Endothelial cell of umbilical vein (primary cell): ENCODE results near the gene TRIM13. TPM values are rescaled to one million over a fixed set of nuclear protein-coding genes. Genes with fewer than 3 reads are reported as not detected.

Experiments
- BruUV-seq: library from RNA; stranded (reverse); fragments of 400-500 nt; replicated peaks from 2 replicates; lab custom pipeline; 2021; lab: Mats Ljungman, UMichigan
- CTCF ChIA-PET: fragments of 300-600, 350-600 bp; sonication (Branson Sonifier 250); formaldehyde crosslinking; loops from one replicate; lab custom pipeline; 2021; ENCODE audit warnings: antibody characterized with exemption, inconsistent platforms; lab: Charles Lee
- POLR2A ChIA-PET: fragments of 300-600, 350-600 bp; sonication (Branson Sonifier 250); formaldehyde crosslinking; loops from one replicate; lab custom pipeline; 2021; ENCODE audit warnings: antibody characterized with exemption, inconsistent platforms; lab: Charles Lee
- DNase-seq: peaks from one replicate; pipeline ENCODE4 v3.0.0-alpha.2; 2011; ENCODE audit warnings: low read depth, low spot score
- FAIRE-seq: peaks from 2 replicates; lab custom pipeline; 2011; peaks lifted over from hg19 to GRCh38; lab: Jason Lieb, UNC
- H2AFZ ChIP-seq: 2 replicates; pipeline ENCODE4 v1.6.0; 2012; ENCODE audit warnings: low read depth, low read length, control low read depth, inconsistent platforms
- H3K27ac ChIP-seq: 2 replicates; pipeline ENCODE4 v1.5.1; 2011; ENCODE audit warnings: low read depth, mild to moderate bottlenecking, control low read depth, low read length, moderate library complexity; ENCODE audit not compliant: insufficient read depth
- H3K27me3 ChIP-seq, 2 experiments: 2 replicates each; pipeline versions ENCODE4 v1.6.0 to v1.6.1; 2011; ENCODE audit warnings: low read length in 2 of 2, mixed read lengths in 1 of 2; ENCODE audit not compliant: control insufficient read depth in 2 of 2, insufficient read depth in 2 of 2
- H3K36me3 ChIP-seq, 2 experiments: 2 replicates in 1 of 2; 3 replicates in 1 of 2; pipeline ENCODE4 v1.5.1; 2011; ENCODE audit warnings: low read length in 2 of 2, mild to moderate bottlenecking in 1 of 2, moderate library complexity in 1 of 2; ENCODE audit not compliant: control insufficient read depth in 2 of 2, insufficient read depth in 2 of 2; ENCODE audit errors: extremely low read depth in 1 of 2
- H3K4me1 ChIP-seq: 3 replicates; pipeline ENCODE4 v1.5.1; 2011; ENCODE audit warnings: mild to moderate bottlenecking, low read length; ENCODE audit not compliant: control insufficient read depth, insufficient read depth; ENCODE audit errors: extremely low read depth
- H3K4me2 ChIP-seq: 2 replicates; pipeline ENCODE4 v1.6.1; 2011; ENCODE audit warnings: low read length, control low read depth, mixed read lengths; ENCODE audit not compliant: insufficient read depth
- H3K4me3 ChIP-seq, 3 experiments: fragments of 200-600 bp in 1 of 3; sonication (generic), shearing (Covaris generic) in 1 of 3; replicated peaks in 1 of 3; 2 replicates each; pipeline ENCODE4 v1.5.1; 2011 to 2016; ENCODE audit warnings: control low read depth in 3 of 3, low read length in 3 of 3, mild to moderate bottlenecking in 2 of 3, inconsistent platforms in 1 of 3, low read depth in 1 of 3, moderate library complexity in 1 of 3; ENCODE audit not compliant: insufficient read depth in 1 of 3
- H3K79me2 ChIP-seq: 2 replicates; pipeline ENCODE4 v1.6.0; 2012; ENCODE audit warnings: low read length, inconsistent platforms; ENCODE audit not compliant: control insufficient read depth, insufficient read depth
- H3K9ac ChIP-seq: replicated peaks from 2 replicates; pipeline ENCODE3; 2011; ENCODE audit warnings: low read length, control low read depth; ENCODE audit not compliant: insufficient read depth; ENCODE audit errors: extremely low read depth
- H3K9me1 ChIP-seq: replicated peaks from 3 replicates; pipeline ENCODE4 v1.6.0; 2011; ENCODE audit warnings: mild to moderate bottlenecking, low read length; ENCODE audit not compliant: control insufficient read depth, insufficient read depth; ENCODE audit errors: extremely low read depth
- H3K9me3 ChIP-seq: replicated peaks from 2 replicates; pipeline ENCODE4 v1.5.1; 2012; ENCODE audit warnings: low read length, inconsistent platforms; ENCODE audit not compliant: control insufficient read depth, insufficient read depth
- H4K20me1 ChIP-seq: replicated peaks from 2 replicates; pipeline ENCODE3; 2011; ENCODE audit warnings: mild to moderate bottlenecking, low read length; ENCODE audit not compliant: control insufficient read depth, insufficient read depth; ENCODE audit errors: extremely low read depth
- EZH2 ChIP-seq: IDR thresholded peaks from 2 replicates; pipeline ENCODE4 v1.6.1; 2012; ENCODE audit warnings: borderline replicate concordance, low read depth, mild to moderate bottlenecking, moderate library complexity, low read length, inconsistent platforms; ENCODE audit not compliant: severe bottlenecking
- FOS ChIP-seq: IDR thresholded peaks from 2 replicates; pipeline ENCODE4 v1.6.1; 2011; ENCODE audit warnings: mild to moderate bottlenecking, low read length, moderate library complexity, borderline replicate concordance; ENCODE audit not compliant: insufficient read depth
- GATA2 ChIP-seq: IDR thresholded peaks from 2 replicates; pipeline ENCODE4 v1.7.0; 2011; ENCODE audit warnings: low read depth, mild to moderate bottlenecking, moderate library complexity, mixed read lengths, low read length; ENCODE audit not compliant: insufficient read length, insufficient read depth
- JUN ChIP-seq: IDR thresholded peaks from 2 replicates; pipeline ENCODE4 v1.6.1; 2011; ENCODE audit warnings: borderline replicate concordance, low read depth; ENCODE audit not compliant: insufficient read length, insufficient read depth
- MYC ChIP-seq: IDR thresholded peaks from one replicate; pipeline ENCODE4 v1.6.1; 2011; ENCODE audit warnings: mild to moderate bottlenecking, low read depth, low read length
- POLR2A ChIP-seq: IDR thresholded peaks from 2 replicates; pipeline ENCODE4 v1.6.1; 2012; ENCODE audit warnings: low read depth, mild to moderate bottlenecking, control low read depth, low read length
- POLR2AphosphoS5 ChIP-seq: IDR thresholded peaks from 2 replicates; pipeline ENCODE4 v1.6.1; 2012; ENCODE audit warnings: low read depth, mild to moderate bottlenecking, control low read depth, low read length, moderate library complexity; ENCODE audit not compliant: insufficient read depth
- dilution Hi-C: fragments of 300-500 bp; cut with MboI; formaldehyde crosslinking; loops from one replicate; pipeline ENCODE4 v1.15.0; 2019; ENCODE audit warnings: low sequenced_read_pairs; ENCODE audit not compliant: extremely low pct_ligation_motif_present
- intact Hi-C: fragments of 100-400 bp; cut with micrococcal nuclease; formaldehyde crosslinking; loops from one replicate; pipeline ENCODE4 v1.10.0; 2022
- polyA plus RNA-seq, 4 experiments: library from polyadenylated mRNA; depleted of rRNA in 3 of 4; stranded (reverse) in 3 of 4; unstranded in 1 of 4; fragments of >200 nt; gene quantifications; 2 replicates each; pipeline versions ENCODE4 v1.2.1 to v1.2.3, GENCODE V29; 2011 to 2012; ENCODE audit warnings: missing spikeins in 1 of 4
- total RNA-seq: library from RNA; stranded (reverse); gene quantifications from 2 replicates; pipeline ENCODE4 v1.2.3, GENCODE V29; 2021
- TF ChIP-seq, protein P1 (sequence below), 2 donors: IDR thresholded peaks; 1 replicate in 1 of 2; 2 replicates in 1 of 2; pipeline ENCODE4 v1.5.1; 2011; ENCODE audit warnings: low read length in 2 of 2, mild to moderate bottlenecking in 2 of 2, moderate library complexity in 2 of 2, control low read depth in 1 of 2, inconsistent platforms in 1 of 2, low read depth in 1 of 2; ENCODE audit not compliant: insufficient read depth in 1 of 2; ENCODE audit errors: extremely low read depth in 1 of 2
- TF ChIP-seq, protein P2 (sequence below): IDR thresholded peaks from 2 replicates; pipeline ENCODE4 v1.6.1; 2011; ENCODE audit not compliant: insufficient read depth, insufficient read length

TRIM13 gene
- total and polyA plus RNA-seq, 2 donors (not counting 3 experiments of a cell fraction or from before 2014, with no cell fraction given), result 12.5 to 28.2 TPM

DNA sequence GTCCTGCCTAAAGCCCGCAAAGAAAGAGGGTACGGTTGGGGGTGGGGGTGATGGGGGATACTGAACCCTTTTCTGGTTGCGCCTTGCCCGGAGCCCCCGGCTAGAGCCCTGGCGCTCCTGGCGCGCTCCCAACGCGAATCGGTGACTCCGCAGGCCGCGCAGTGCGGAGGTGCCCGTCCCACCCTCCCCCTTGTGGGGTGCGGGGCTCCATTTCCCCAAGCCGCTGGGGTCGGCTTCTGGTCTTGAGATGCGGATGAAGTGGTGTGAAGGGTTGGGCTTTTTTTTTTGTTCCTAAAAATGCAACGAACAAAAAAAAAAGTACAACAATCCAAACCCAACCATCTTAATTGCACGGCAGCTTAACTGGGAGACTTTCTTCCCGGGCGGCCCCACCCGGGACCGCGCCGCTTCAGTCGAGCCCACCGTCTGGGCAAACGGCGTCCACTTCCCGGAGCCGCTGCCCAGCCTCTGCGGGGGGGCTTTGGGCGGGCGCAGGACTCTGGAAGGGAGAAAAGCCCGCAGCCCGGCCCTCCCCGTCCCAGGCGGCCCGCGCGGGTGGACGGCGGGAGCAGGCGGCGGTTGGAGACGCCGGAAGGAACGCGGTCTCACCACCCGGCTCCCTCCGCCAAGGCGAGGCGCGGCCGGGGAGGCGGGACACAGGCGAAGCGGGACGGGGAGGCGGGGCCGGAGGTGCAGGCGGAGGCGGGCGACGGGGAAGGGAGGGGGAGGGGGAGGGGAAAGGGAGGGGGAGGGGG lies 504 bp upstream of the TRIM13 start:
- intact Hi-C loops, result loop anchor here (5.0 to 10.0 kb wide), 3 partner anchors 536 to 916 kb away; no protein-coding TSS in a partner anchor
- peak overlapping the region; percentile 85 for H3K4me2 ChIP-seq
- H3K9ac ChIP-seq, result peak overlapping the region; percentile 94
- H3K27me3 ChIP-seq, result no peaks in the 10 kb centered on the region
- H3K27ac ChIP-seq, result peak overlapping the region; percentile 93
- peaks cover 35% of the 10 kb centered on the region for H3K4me1 ChIP-seq
- BruUV-seq, result TSS peak; percentile 71
- peak; percentile 31 for FAIRE-seq
- POLR2A ChIA-PET, result interaction anchor here (1.1 to 2.0 kb wide), 5 partner anchors 60 to 128 kb away, joined by 3 to 7 read pairs (median 5); partner anchors contain the start of gene SPRYD7
- H2AFZ ChIP-seq, result peak overlapping the region; percentile 54
- dilution Hi-C loops, result no loop called here
- H3K79me2 ChIP-seq, result peaks cover 37% of the 10 kb centered on the region
- peaks cover 3% of the 10 kb centered on the region for H3K9me1 ChIP-seq
- no peaks in the 10 kb centered on the region for H4K20me1 ChIP-seq
- CTCF ChIA-PET, result interaction anchor here (0.6 to 4.8 kb wide), 32 partner anchors 11 to 1073 kb away, joined by 3 to 133 read pairs (median 7); partner anchors contain the start of genes KCNRG and SPRYD7
- H3K9me3 ChIP-seq, result no peaks in the 10 kb centered on the region
- peak overlapping the region; percentile 70 to 85 (median 75) for H3K4me3 ChIP-seq
- TF ChIP-seq POLR2AphosphoS5 (peak; percentile 85), GATA2 (no peak), POLR2A (peak; percentile 70), MYC (no peak), FOS (no peak), JUN (no peak), EZH2 (no peak)
- TF ChIP-seq, protein P1, sequence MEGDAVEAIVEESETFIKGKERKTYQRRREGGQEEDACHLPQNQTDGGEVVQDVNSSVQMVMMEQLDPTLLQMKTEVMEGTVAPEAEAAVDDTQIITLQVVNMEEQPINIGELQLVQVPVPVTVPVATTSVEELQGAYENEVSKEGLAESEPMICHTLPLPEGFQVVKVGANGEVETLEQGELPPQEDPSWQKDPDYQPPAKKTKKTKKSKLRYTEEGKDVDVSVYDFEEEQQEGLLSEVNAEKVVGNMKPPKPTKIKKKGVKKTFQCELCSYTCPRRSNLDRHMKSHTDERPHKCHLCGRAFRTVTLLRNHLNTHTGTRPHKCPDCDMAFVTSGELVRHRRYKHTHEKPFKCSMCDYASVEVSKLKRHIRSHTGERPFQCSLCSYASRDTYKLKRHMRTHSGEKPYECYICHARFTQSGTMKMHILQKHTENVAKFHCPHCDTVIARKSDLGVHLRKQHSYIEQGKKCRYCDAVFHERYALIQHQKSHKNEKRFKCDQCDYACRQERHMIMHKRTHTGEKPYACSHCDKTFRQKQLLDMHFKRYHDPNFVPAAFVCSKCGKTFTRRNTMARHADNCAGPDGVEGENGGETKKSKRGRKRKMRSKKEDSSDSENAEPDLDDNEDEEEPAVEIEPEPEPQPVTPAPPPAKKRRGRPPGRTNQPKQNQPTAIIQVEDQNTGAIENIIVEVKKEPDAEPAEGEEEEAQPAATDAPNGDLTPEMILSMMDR (IDR thresholded peaks at IDR 0.05; ENCODE audit: extremely low read depth in 1 of 2, insufficient read depth in 1 of 2, low read depth in 1 of 2, low read length in 2 of 2), result no peak
- TF ChIP-seq, protein P2, sequence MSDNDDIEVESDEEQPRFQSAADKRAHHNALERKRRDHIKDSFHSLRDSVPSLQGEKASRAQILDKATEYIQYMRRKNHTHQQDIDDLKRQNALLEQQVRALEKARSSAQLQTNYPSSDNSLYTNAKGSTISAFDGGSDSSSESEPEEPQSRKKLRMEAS, result no peak
- DNase-seq, result peak; percentile 82
- H3K36me3 ChIP-seq, result peaks cover 0 to 7% of the 10 kb centered on the region in 2 experiments
